Measurements from ENCODE around the gene TMEM117.

DNA sequence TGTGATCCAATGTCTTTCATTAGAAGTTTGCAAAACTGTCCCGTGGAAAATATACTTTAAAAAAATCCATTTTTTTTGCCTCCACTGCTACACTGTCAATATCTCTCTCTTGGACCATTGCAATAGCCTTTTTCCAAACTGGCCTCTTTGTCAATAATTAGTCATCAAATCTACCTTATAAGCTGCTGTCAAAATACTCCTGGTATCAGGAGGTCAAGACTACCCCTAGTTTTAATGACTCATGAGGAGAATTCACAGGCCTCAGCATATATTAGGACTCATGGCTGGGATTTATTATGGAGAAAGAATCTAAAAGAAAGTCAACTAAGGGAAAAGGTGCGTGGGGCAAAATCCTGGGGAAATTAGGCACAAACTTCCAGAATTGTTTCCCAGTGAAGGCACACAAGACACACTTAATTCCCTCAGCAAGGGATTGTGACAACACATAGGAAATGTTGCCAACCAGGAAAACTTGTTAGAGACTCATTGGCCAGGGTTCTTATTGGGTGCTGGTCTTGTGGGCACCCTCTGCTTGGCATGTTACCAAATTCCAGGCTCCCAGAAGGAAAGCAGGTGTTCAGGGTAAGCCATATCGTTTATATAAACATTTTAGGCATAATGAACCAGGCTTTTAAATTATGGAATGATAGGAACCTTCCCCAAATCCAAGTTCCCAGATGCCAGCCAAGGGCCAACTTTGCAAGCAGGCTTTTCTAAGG is 56.1 kb downstream of the TMEM117 start:
- TF ChIP-seq EZH2 (IDR thresholded peaks at IDR 0.05; ENCODE audit: borderline replicate concordance, low read length): no peak
- TF ChIP-seq, protein P1, sequence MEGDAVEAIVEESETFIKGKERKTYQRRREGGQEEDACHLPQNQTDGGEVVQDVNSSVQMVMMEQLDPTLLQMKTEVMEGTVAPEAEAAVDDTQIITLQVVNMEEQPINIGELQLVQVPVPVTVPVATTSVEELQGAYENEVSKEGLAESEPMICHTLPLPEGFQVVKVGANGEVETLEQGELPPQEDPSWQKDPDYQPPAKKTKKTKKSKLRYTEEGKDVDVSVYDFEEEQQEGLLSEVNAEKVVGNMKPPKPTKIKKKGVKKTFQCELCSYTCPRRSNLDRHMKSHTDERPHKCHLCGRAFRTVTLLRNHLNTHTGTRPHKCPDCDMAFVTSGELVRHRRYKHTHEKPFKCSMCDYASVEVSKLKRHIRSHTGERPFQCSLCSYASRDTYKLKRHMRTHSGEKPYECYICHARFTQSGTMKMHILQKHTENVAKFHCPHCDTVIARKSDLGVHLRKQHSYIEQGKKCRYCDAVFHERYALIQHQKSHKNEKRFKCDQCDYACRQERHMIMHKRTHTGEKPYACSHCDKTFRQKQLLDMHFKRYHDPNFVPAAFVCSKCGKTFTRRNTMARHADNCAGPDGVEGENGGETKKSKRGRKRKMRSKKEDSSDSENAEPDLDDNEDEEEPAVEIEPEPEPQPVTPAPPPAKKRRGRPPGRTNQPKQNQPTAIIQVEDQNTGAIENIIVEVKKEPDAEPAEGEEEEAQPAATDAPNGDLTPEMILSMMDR (conservative IDR thresholded peaks at IDR 0.05 in 1 of 2, IDR thresholded peaks at IDR 0.05 in 1 of 2; ENCODE audit: extremely low read depth in 1 of 2, insufficient read depth in 1 of 2, low read depth in 1 of 2, low read length in 2 of 2): no peak

Measured in mammary epithelial cell (primary cell).